Skeletal muscle cell (primary cell): ENCODE results near the gene GIT2.
"Not testable (repeated sequence)": the region's sequence is repeated elsewhere in the genome, so short reads cannot be mapped to it uniquely, and the experiment has no call there.

Source experiments
- DNase-seq: peaks from one replicate; pipeline ENCODE4 v3.0.0-alpha.2; 2010; ENCODE audit warnings: low read depth
- H3K4me3 ChIP-seq: 2 replicates; pipeline ENCODE4 v1.5.1; 2011; ENCODE audit warnings: low read depth, mild to moderate bottlenecking, control low read depth, low read length, moderate library complexity

GIT2 gene

GRCh38 chr12:109987615-109988014, 8.6 kb downstream of the GIT2 start:
- no peak for DNase-seq
- H3K4me3 ChIP-seq = no peak overlapping the region

GRCh38 chr12:109986236-109986635, 9.9 kb downstream of the GIT2 start:
- not testable (repeated sequence) for DNase-seq, H3K4me3 ChIP-seq

DNA sequence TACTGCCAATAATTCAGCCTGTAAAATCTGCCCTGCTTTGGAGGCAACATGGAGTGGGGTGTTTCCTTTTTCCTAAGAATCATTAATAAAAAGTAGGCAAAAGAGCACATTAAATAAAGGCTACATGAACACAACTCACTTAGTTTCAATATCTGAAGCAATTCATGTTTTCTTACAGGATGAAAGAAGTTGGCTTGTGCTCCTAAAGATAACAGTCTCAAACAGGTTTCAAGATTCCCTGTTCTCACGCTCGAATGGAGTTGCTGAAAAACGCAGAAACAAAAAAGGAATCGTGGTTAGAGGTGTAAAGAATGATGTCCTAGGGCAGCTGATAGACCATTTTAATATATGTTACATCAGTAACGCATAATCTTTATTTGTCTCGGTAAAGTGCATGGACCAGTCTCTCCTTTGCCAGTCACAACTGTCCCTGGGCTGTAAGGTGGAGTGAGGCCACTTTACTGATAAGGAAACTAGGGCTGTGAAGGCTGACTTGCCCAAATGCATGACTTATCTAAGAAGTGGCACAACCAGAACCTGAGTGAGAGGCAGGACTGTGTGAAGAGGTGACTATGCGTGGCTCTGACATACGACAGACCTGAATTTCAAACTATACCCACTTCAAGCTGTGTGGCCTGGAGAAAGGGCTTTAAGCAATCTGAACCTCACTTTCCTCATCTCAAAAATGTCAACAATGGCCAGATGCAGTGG, 12.6 kb downstream of the GIT2 start:
- no peak for DNase-seq
- H3K4me3 ChIP-seq = no peak overlapping the region

DNA sequence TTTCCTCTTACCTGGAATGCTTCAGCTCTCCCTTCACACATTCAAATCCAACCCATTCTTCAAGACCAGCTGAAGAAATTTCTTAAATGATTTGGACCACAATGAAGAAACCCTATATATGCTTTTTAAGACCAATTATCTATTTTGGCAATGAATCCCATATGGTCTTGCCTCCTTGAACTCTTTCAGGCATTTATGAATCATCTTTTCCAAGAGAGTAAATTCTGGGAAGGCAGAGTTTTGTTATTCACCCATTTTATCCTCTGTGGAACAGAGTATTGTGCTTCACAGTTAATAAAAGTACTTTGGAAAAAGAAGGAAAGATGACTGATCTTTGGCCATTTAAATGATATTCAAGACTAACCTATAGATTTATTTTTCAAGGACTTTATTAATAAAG, 14.0 kb downstream of the GIT2 start:
- DNase-seq = no peak
- no peak overlapping the region for H3K4me3 ChIP-seq

- no peak overlapping the region for H3K4me3 ChIP-seq
- DNase-seq = no peak
Observed at GRCh38 chr12:109981311-109981710, 14.9 kb downstream of the GIT2 start.

GRCh38 chr12:109972821-109973220, 23.3 kb downstream of the GIT2 start:
- DNase-seq = no peak
- no peak overlapping the region for H3K4me3 ChIP-seq

DNA sequence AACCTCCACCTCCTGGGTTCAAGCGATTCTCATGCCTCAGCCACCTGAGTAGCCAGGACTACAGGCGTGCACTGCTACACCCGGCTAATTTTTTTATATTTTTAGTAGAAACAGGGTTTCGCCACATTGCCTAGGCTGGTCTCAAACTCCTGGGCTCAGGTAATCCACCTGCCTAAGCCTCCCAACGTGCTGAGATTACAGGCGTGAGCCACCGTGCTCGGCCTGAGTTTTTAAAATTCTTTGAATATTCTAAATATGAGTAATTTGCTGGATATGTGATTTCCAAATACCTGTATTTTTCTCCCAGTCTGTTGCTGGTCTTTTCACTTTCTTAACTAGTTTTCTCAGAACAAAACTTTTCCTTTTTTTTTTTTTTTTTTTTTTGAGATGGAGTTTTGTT, 27.4 kb downstream of the GIT2 start:
- no peak for DNase-seq
- no peak overlapping the region for H3K4me3 ChIP-seq

- H3K4me3 ChIP-seq = no peak overlapping the region
- no peak for DNase-seq
Observed at GRCh38 chr12:109968032-109968420, 28.1 kb downstream of the GIT2 start.

- no peak for DNase-seq
- no peak overlapping the region for H3K4me3 ChIP-seq
Observed at GRCh38 chr12:109967383-109968031, 28.7 kb downstream of the GIT2 start.

- no peak for DNase-seq
- no peak overlapping the region for H3K4me3 ChIP-seq
Observed at GRCh38 chr12:109966546-109966945, 29.6 kb downstream of the GIT2 start.

- H3K4me3 ChIP-seq = no peak overlapping the region
- DNase-seq = no peak
Observed at GRCh38 chr12:109963743-109964429, 32.3 kb downstream of the GIT2 start.

DNA sequence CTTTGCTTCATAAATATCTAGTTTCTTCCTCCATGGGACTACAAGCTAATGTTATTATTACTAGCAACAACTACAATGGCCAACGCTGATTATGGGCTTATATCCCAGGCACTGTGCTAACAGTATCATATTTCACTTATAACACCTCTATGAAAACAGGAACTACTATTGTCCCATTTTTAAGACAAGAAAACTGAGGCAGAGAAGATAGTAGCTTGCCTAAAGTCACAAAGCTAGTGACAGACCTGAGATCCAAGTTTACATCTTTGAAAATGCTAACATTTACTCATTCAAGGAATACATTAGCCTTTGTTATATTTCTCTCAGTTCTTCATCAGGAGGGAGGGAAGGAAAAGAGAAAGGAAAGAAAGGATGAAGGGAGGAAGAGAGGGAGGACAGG, 32.8 kb downstream of the GIT2 start:
- H3K4me3 ChIP-seq = no peak overlapping the region

GRCh38 chr12:109962398-109962797, 33.8 kb downstream of the GIT2 start:
- no peak for DNase-seq
- H3K4me3 ChIP-seq = no peak overlapping the region

More for the DNA sequence above, 32.8 kb downstream of the GIT2 start:
- no peak for DNase-seq

DNA sequence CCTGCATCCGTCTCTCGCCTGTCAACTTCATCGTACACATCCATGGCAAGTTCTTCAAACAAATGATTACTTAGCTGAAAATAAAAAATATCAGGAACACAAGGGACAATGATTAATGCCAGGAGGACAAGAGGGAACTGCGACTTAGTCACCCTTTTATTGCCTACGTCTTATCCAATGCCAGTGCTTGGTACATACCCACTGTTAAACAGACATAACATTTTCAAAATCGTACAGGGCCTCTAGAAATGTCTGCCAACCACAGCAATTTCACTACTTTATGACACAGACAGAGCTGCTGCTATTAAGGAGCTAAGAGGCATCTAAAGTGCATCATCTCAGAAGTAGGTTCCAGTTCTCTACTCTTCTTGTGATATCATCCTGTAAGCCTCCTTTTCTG, 34.6 kb downstream of the GIT2 start:
- no peak overlapping the region for H3K4me3 ChIP-seq
- DNase-seq = no peak

DNA sequence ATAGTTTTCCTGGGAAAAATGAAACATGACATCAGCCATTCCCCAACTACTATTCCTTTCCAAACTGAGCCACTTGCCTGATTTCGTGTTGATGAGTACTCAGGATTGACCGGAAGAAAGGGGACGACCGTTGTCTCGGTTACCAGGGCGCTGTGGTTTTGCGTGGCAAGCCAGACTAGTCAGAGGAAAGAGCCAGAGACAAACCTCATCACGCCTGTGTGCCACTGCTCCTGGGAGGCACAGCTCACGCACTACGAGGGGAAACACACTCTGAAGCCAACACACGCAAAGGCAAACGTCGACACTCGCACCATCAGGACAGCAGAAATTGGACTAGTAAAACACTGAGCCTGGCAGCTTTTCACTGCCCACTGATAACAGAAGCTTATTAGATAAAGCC, 35.0 kb downstream of the GIT2 start:
- no peak for DNase-seq

DNA sequence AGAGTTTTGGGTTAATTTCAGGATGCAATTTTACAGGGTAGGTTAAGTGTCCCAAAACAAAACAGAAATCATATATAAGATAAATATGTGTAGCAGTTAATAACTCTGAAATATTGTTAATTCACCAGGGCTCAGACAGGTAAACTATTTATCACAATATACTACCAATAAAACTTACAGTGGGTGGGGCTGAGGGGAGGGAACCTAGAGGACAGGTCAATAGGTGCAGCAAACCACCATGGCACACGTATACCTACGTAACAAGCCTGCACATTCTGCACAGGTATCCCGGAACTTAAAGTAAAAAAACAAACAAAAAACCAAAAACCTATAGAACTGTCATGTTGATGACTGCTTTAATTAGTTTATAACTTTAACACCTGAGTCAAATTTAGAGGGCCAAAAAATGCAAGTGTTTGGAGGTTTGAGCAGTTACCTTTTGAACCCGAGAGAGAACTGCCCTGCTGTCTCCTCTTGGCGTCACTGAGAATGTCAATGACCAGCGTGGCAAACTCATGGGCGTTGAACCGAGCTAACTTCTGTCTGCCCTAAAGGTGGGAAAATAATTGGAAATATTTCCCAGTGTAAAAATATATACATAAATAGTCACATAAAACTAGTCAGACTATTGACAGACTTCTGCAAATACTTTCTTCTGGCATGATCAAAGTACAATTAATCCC, 36.6 kb downstream of the GIT2 start:
- no peak for DNase-seq
- H3K4me3 ChIP-seq = no peak overlapping the region

More for the DNA sequence above, 35.0 kb downstream of the GIT2 start:
- H3K4me3 ChIP-seq = no peak overlapping the region

DNA sequence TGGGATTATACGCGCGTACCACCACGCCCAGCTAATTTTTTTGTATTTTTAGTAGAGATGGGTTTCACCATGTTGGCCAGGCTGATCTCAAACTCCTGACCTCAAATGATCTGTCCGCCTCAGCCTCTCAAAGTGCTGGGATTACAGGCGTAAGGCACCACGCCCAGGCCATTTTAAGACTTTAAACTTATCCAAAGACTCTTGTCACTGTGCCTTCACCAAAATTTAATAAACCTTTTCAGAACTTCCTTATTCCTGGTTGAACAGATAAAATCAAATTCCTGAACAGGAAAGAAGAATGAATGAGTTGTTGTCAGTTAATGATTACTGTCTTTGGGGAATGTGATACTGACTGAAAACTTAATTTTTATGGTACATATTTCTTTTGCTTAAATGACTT, 37.8 kb downstream of the GIT2 start:
- H3K4me3 ChIP-seq = no peak overlapping the region
- DNase-seq = no peak

DNA sequence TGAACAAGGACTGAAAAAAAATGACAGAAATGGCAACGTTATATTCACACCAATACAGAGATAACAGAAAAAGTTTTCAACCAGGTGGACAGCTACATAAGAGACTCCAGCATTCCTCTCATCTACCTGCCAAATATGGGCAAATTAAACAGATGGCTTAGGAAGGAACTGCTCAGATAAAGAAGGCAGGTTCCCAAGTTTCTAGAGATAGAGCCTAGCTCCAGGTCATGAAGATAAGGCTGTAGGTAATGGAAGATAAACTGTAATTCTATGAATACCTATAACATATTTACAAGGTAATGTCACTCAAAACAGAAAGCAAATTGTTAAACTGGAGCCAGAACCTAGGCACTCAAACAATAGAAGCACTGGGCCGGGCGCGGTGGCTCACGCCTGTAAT, 42.5 kb downstream of the GIT2 start:
- no peak overlapping the region for H3K4me3 ChIP-seq
- DNase-seq = no peak

DNA sequence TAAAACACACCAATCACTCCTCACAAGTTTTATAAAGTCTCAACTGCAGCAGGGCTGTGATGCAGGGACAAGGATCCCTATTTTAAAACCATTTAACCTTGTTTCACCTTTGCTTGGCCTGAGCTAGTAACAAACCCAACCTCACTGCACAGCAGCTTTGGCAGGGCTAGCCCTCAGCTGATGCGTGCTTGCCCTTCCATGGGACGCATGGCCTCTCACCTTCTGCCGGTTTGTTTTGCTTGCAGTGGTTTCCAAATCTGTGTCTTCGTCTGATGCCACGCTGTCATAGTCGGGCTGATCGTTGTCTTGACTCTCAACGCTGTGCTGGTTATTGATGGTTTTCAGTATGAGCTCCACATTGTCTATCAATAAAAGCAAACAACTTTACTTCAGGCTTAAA, 43.3 kb downstream of the GIT2 start:
- H3K4me3 ChIP-seq = no peak overlapping the region

GRCh38 chr12:109952160-109952858, 43.9 kb downstream of the GIT2 start:
- DNase-seq = no peak
- no peak overlapping the region for H3K4me3 ChIP-seq

More for the DNA sequence above, 43.3 kb downstream of the GIT2 start:
- DNase-seq = no peak
